K562 (cell line): ENCODE data around the gene BTBD18. TPM values are rescaled to one million over a fixed set of nuclear protein-coding genes. Genes with fewer than 3 reads are reported as not detected.

ENCODE experiments used
- EHMT2 ChIP-seq: fragments of 450-650 bp; IDR thresholded peaks from 2 replicates; pipeline ENCODE4 v1.6.1; 2018; ENCODE audit warnings: antibody characterized with exemption
- EP300 ChIP-seq: IDR thresholded peaks from 2 replicates; pipeline ENCODE4 v1.6.1; 2012; ENCODE audit warnings: low read length, improper control_type of control experiment
- FOXK1 ChIP-seq: sonication (generic); formaldehyde crosslinking; IDR thresholded peaks from 2 replicates; pipeline ENCODE4 v1.8.0; 2022; ENCODE audit warnings: missing genetic modification reagents, mild to moderate bottlenecking, borderline replicate concordance
- LEF1 ChIP-seq: fragments of 450-650 bp; IDR thresholded peaks from 2 replicates; pipeline ENCODE4 v1.6.1; 2016; ENCODE audit warnings: mild to moderate bottlenecking
- MAFG ChIP-seq: fragments of 450-650 bp; conservative IDR thresholded peaks from 2 replicates; pipeline ENCODE4 v1.6.1; 2016; ENCODE audit warnings: missing genetic modification characterization, missing compliant biosample characterization
- MAZ ChIP-seq, 2 experiments: fragments of 450-650 bp in 1 of 2; sonication (generic) in 1 of 2; formaldehyde crosslinking; IDR thresholded peaks in 1 of 2; conservative IDR thresholded peaks in 1 of 2; 2 replicates each; pipeline versions ENCODE4 v1.4.0 to v1.5.0; 2020; ENCODE audit warnings: mild to moderate bottlenecking in 1 of 2, missing genetic modification reagents in 1 of 2
- PTTG1 ChIP-seq: fragments of 450-650 bp; IDR thresholded peaks from 2 replicates; pipeline ENCODE4 v1.6.1; 2016; ENCODE audit warnings: low read depth, mild to moderate bottlenecking, missing genetic modification characterization, missing compliant biosample characterization
- PURB ChIP-seq: sonication (generic); formaldehyde crosslinking; IDR thresholded peaks from 2 replicates; pipeline ENCODE4 v1.9.0; 2021; ENCODE audit warnings: low read depth, mild to moderate bottlenecking, missing genetic modification reagents
- RBM25 ChIP-seq: fragments of 200-400 bp; formaldehyde crosslinking; IDR thresholded peaks from 2 replicates; pipeline ENCODE4 v1.6.1; 2018; ENCODE audit warnings: low read length, low read depth, moderate library complexity; ENCODE audit not compliant: severe bottlenecking
- SIX5 ChIP-seq, 2 experiments: IDR thresholded peaks; 2 replicates each; pipeline ENCODE4 v1.6.1; 2011; ENCODE audit warnings: low read length in 2 of 2, borderline replicate concordance in 1 of 2, low read depth in 1 of 2, mild to moderate bottlenecking in 1 of 2, moderate library complexity in 1 of 2; ENCODE audit not compliant: insufficient read depth in 1 of 2
- SMARCB1 ChIP-seq: IDR thresholded peaks from 2 replicates; pipeline ENCODE4 v1.6.1; 2011; ENCODE audit warnings: improper control_type of control experiment, low read depth; ENCODE audit not compliant: insufficient read length
- SMARCC2 ChIP-seq: fragments of 450-650 bp; IDR thresholded peaks from 2 replicates; pipeline ENCODE4 v1.6.1; 2017; ENCODE audit warnings: antibody characterized with exemption, moderate library complexity, mild to moderate bottlenecking, low read depth
- SUPT5H ChIP-seq: fragments of 450-650 bp; IDR thresholded peaks from 2 replicates; pipeline ENCODE4 v1.6.1; 2016
- ZBTB7A ChIP-seq: IDR thresholded peaks from 2 replicates; pipeline ENCODE4 v1.6.1; 2011; ENCODE audit warnings: low read depth, mild to moderate bottlenecking, low read length, moderate library complexity, borderline replicate concordance; ENCODE audit not compliant: control insufficient read depth
- ZKSCAN8 ChIP-seq: fragments of 200-800 bp; sonication (Bioruptor generic); IDR thresholded peaks from 2 replicates; pipeline ENCODE4 v1.6.1; 2016; ENCODE audit warnings: missing genetic modification characterization, missing compliant biosample characterization
- ZNF140 ChIP-seq: fragments of 250-450 bp; sonication (Bioruptor Pico); IDR thresholded peaks from 2 replicates; pipeline ENCODE4 v1.8.0; 2021; ENCODE audit warnings: moderate library complexity, mild to moderate bottlenecking, inconsistent platforms
- ZNF76 ChIP-seq: fragments of 250-450 bp; sonication (Bioruptor Pico); IDR thresholded peaks from 2 replicates; pipeline ENCODE4 v1.4.0; 2020; ENCODE audit warnings: mild to moderate bottlenecking, moderate library complexity, borderline replicate concordance
- ZNF780A ChIP-seq: fragments of 250-450 bp; sonication (Bioruptor Pico); IDR thresholded peaks from 2 replicates; pipeline ENCODE4 v1.5.0; 2021; ENCODE audit warnings: mild to moderate bottlenecking
- polyA plus RNA-seq, 8 experiments: library from polyadenylated mRNA; depleted of rRNA in 4 of 8; stranded (reverse) in 5 of 8; unstranded in 3 of 8; fragments of >200 nt; fragmentation: Nextera tagmentation in 2 of 8; fragmentation: Illumina TruSeq in 1 of 8; extraction: Ambion mirVana in 2 of 8; extraction: Trizol in 1 of 8; gene quantifications; 2 replicates each; pipeline versions ENCODE4 v1.2.1 to v1.2.3, GENCODE V29; 2011 to 2014; ENCODE audit warnings: inconsistent platforms in 1 of 8, missing spikeins in 1 of 8
- total RNA-seq, 7 experiments: library from RNA; depleted of rRNA in 6 of 7; stranded (reverse); fragments of >200 nt in 6 of 7; fragmentation: Illumina TruSeq in 2 of 7; extraction: Trizol in 2 of 7; gene quantifications; 2 replicates each; pipeline versions ENCODE4 v1.2.1 to v1.2.3, GENCODE V29; 2011 to 2021; ENCODE audit warnings: low replicate concordance in 1 of 7
- TF ChIP-seq, protein P1 (sequence below): fragments of 450-650 bp; formaldehyde crosslinking; conservative IDR thresholded peaks from 2 replicates; pipeline ENCODE4 v1.4.0; 2022; ENCODE audit warnings: mild to moderate bottlenecking, missing genetic modification characterization
- TF ChIP-seq, protein P2 (sequence below): sonication (generic); IDR thresholded peaks from 2 replicates; pipeline ENCODE4 v1.6.1; 2016
- TF ChIP-seq, protein P3 (sequence below): IDR thresholded peaks from 2 replicates; pipeline ENCODE4 v1.6.1; 2014; ENCODE audit warnings: antibody characterized with exemption
- TF ChIP-seq, protein P4 (sequence below), 2 experiments: IDR thresholded peaks; 2 replicates each; pipeline ENCODE4 v1.6.1; 2011; ENCODE audit warnings: borderline replicate concordance in 1 of 2, control low read depth in 1 of 2, low read depth in 1 of 2, low read length in 1 of 2, mild to moderate bottlenecking in 1 of 2, mixed read lengths in 1 of 2, moderate library complexity in 1 of 2; ENCODE audit not compliant: insufficient read depth in 1 of 2, insufficient read length in 1 of 2, poor library complexity in 1 of 2, severe bottlenecking in 1 of 2; ENCODE audit errors: extremely low read depth in 1 of 2

BTBD18 gene
- total and polyA plus RNA-seq, 9 of the 15 experiments (the other 6 are each of a cell fraction or from before 2014, with no cell fraction given): 0.06 TPM; not detected in 8

DNA sequence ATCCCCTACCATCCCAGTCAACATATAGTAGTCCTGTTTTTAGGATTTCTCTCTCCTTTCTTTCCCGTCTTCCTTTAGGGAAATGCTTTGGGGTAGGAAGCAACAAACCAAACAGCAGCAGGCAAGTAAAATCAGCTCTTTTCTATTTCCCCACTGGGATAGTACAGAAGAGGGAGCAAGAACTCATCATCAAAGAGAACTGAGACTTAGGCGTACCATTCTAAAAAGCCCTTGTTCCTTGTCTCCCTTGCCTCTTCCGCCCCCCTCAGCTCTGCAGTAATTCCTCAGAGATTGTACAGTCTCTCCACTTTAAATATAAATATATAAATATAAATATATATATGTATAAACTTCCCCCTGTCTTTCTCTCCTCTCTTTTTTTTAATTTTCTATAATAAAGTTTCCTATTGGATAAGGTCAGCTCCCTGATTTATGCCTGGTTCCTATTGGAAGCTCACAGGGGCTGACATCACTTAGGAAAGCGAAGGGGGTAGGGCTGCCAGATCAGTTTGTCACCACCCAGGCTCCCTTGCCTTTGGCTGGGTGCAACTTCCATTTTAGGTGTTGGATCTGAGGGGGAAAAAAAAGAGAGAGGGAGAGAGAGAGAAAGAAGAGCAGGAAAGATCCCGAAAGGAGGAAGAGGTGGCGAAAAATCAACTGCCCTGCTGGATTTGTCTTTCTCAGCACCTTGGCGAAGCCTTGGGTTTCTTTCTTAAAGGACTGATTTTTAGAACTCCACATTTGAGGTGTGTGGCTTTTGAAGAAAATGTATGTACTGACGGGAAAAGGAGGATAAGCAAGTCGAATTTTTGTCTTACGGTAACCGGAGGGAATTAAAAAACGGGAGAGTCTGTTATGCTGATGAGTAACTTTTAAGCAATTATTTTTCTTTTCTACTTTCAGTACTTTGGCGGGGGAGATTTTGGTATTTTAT, 9.9 kb upstream of the BTBD18 start, which contains the start of gene CTNND1 (continued):
- TF ChIP-seq, protein P1, sequence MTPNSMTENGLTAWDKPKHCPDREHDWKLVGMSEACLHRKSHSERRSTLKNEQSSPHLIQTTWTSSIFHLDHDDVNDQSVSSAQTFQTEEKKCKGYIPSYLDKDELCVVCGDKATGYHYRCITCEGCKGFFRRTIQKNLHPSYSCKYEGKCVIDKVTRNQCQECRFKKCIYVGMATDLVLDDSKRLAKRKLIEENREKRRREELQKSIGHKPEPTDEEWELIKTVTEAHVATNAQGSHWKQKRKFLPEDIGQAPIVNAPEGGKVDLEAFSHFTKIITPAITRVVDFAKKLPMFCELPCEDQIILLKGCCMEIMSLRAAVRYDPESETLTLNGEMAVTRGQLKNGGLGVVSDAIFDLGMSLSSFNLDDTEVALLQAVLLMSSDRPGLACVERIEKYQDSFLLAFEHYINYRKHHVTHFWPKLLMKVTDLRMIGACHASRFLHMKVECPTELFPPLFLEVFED: 0 out of 2 replicates have a peak, but pooled peaks have one; percentile 47
- TF ChIP-seq ZNF140 (no peak), PURB (CRISPR knock-in tag) (no peak), PTTG1 (tag) (no peak), ZNF780A (CRISPR knock-in tag) (no peak), ZNF76 (CRISPR knock-in tag) (no peak), EHMT2 (peak; percentile 65; the same call in 1 of the 2 replicates), SUPT5H (peak; percentile 91), MAZ (CRISPR knock-in tag; conservative IDR thresholded peaks at IDR 0.05 in 1 of 2, IDR thresholded peaks at IDR 0.05 in 1 of 2) (peak in 1 of 2 experiments; percentile 45; a peak in 1 of 4 replicates), SMARCC2 (no peak), EP300 (peak; percentile 67), RBM25 (peak; percentile 91), SIX5 (IDR thresholded peaks at IDR 0.05; ENCODE audit: borderline replicate concordance in 1 of 2, insufficient read depth in 1 of 2, low read depth in 1 of 2, low read length in 2 of 2) (no peak), SMARCB1 (no peak), MAFG (tag) (0 out of 2 replicates have a peak, but pooled peaks have one; percentile 34), FOXK1 (no peak), LEF1 (peak; percentile 56; the same call in 1 of the 2 replicates), ZKSCAN8 (CRISPR knock-in tag) (0 out of 2 replicates have a peak, but pooled peaks have one; percentile 36), ZBTB7A (no peak)
- TF ChIP-seq, protein P2, sequence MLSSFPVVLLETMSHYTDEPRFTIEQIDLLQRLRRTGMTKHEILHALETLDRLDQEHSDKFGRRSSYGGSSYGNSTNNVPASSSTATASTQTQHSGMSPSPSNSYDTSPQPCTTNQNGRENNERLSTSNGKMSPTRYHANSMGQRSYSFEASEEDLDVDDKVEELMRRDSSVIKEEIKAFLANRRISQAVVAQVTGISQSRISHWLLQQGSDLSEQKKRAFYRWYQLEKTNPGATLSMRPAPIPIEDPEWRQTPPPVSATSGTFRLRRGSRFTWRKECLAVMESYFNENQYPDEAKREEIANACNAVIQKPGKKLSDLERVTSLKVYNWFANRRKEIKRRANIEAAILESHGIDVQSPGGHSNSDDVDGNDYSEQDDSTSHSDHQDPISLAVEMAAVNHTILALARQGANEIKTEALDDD: no peak
- TF ChIP-seq, protein P3, sequence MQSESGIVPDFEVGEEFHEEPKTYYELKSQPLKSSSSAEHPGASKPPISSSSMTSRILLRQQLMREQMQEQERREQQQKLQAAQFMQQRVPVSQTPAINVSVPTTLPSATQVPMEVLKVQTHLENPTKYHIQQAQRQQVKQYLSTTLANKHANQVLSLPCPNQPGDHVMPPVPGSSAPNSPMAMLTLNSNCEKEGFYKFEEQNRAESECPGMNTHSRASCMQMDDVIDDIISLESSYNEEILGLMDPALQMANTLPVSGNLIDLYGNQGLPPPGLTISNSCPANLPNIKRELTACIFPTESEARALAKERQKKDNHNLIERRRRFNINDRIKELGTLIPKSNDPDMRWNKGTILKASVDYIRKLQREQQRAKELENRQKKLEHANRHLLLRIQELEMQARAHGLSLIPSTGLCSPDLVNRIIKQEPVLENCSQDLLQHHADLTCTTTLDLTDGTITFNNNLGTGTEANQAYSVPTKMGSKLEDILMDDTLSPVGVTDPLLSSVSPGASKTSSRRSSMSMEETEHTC: no peak
- TF ChIP-seq, protein P4, sequence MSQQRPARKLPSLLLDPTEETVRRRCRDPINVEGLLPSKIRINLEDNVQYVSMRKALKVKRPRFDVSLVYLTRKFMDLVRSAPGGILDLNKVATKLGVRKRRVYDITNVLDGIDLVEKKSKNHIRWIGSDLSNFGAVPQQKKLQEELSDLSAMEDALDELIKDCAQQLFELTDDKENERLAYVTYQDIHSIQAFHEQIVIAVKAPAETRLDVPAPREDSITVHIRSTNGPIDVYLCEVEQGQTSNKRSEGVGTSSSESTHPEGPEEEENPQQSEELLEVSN (IDR thresholded peaks at IDR 0.05; ENCODE audit: borderline replicate concordance in 1 of 2, extremely low read depth in 1 of 2, insufficient read depth in 1 of 2, insufficient read length in 1 of 2, low read depth in 1 of 2, low read length in 1 of 2, poor library complexity in 1 of 2, severe bottlenecking in 1 of 2): no peak
